CD4-positive, CD25-positive, alpha-beta regulatory T cell (primary cell): ENCODE data around the gene RSPH10B. TPM values are rescaled to one million over a fixed set of nuclear protein-coding genes. Genes with fewer than 3 reads are reported as not detected.
A peak's percentile ranks its signal among the peaks of the same experiment; 100 is the strongest.
"Not testable (repeated sequence)": the region's sequence is repeated elsewhere in the genome, so short reads cannot be mapped to it uniquely, and the experiment has no call there.

ENCODE experiments used
- ATAC-seq, 2 donors: fragments of 150-1000 bp; cut with Tn5 transposase; one replicate each; pipeline ENCODE4 v1.10.0; 2021; ENCODE audit warnings: low read depth in 2 of 2, moderate number of reproducible peaks in 2 of 2, moderate library complexity in 1 of 2
- DNase-seq, 3 donors: peaks; one replicate each; pipeline versions ENCODE4 v3.0.0 to v3.0.0-alpha.2; 2012 to 2022; ENCODE audit warnings: mixed read lengths in 1 of 3
- H3K27ac ChIP-seq: one replicate; pipeline ENCODE4 v1.7.0; 2013; ENCODE audit warnings: mild to moderate bottlenecking, low read length; ENCODE audit not compliant: insufficient read depth, poor library complexity, severe bottlenecking
- H3K27me3 ChIP-seq: one replicate; pipeline ENCODE4 v1.7.0; 2013; ENCODE audit warnings: low read length; ENCODE audit not compliant: control insufficient read depth, insufficient read depth
- H3K36me3 ChIP-seq: one replicate; pipeline ENCODE4 v1.7.0; 2013; ENCODE audit warnings: mild to moderate bottlenecking, low read length, moderate library complexity; ENCODE audit not compliant: control insufficient read depth, insufficient read depth
- H3K4me1 ChIP-seq: 2 replicates; pipeline ENCODE4 v1.7.0; 2013; ENCODE audit warnings: mild to moderate bottlenecking, low read length; ENCODE audit not compliant: insufficient read depth, control insufficient read depth, poor library complexity, severe bottlenecking
- H3K4me3 ChIP-seq: one replicate; pipeline ENCODE4 v1.7.0; 2013; ENCODE audit warnings: low read depth, mild to moderate bottlenecking, low read length, moderate library complexity
- H3K9me3 ChIP-seq, 2 experiments: 1 replicate in 1 of 2; 2 replicates in 1 of 2; pipeline ENCODE4 v1.7.0; 2013; ENCODE audit warnings: low read length in 2 of 2, mild to moderate bottlenecking in 1 of 2, moderate library complexity in 1 of 2; ENCODE audit not compliant: control insufficient read depth in 2 of 2
- H3K27ac Mint-ChIP-seq, 3 donors: one replicate each; pipeline ENCODE4 v1.8.0; 2020 to 2022; ENCODE audit warnings: mild to moderate bottlenecking in 3 of 3, mixed read lengths in 3 of 3, moderate library complexity in 2 of 3
- H3K27me3 Mint-ChIP-seq: one replicate; pipeline ENCODE4 v1.8.0; 2022; ENCODE audit warnings: mild to moderate bottlenecking, mixed read lengths
- H3K36me3 Mint-ChIP-seq: one replicate; pipeline ENCODE4 v1.8.0; 2020; ENCODE audit warnings: mixed read lengths
- H3K4me1 Mint-ChIP-seq, 4 donors: one replicate each; pipeline ENCODE4 v1.8.0; 2020 to 2022; ENCODE audit warnings: mixed read lengths in 4 of 4, mild to moderate bottlenecking in 1 of 4
- H3K4me3 Mint-ChIP-seq, 4 donors: one replicate each; pipeline ENCODE4 v1.8.0; 2020 to 2022; ENCODE audit warnings: mild to moderate bottlenecking in 4 of 4, mixed read lengths in 4 of 4, moderate library complexity in 3 of 4
- H3K9me3 Mint-ChIP-seq, 7 donors: one replicate each; pipeline ENCODE4 v1.8.0; 2020 to 2022; ENCODE audit warnings: mixed read lengths in 7 of 7, mild to moderate bottlenecking in 3 of 7, moderate library complexity in 2 of 7
- polyA plus RNA-seq, 4 donors: library from polyadenylated mRNA; unstranded; fragments of 300-500 nt; fragmentation: Illumina TruSeq; gene quantifications; one replicate each; pipeline ENCODE4 v1.2.3, GENCODE V29; 2021
- total RNA-seq: library from RNA; stranded (reverse); gene quantifications from one replicate; pipeline ENCODE4 v1.2.3, GENCODE V29; 2022

Gene RSPH10B
- total RNA-seq (not detected), polyA plus RNA-seq (not detected)

DNA sequence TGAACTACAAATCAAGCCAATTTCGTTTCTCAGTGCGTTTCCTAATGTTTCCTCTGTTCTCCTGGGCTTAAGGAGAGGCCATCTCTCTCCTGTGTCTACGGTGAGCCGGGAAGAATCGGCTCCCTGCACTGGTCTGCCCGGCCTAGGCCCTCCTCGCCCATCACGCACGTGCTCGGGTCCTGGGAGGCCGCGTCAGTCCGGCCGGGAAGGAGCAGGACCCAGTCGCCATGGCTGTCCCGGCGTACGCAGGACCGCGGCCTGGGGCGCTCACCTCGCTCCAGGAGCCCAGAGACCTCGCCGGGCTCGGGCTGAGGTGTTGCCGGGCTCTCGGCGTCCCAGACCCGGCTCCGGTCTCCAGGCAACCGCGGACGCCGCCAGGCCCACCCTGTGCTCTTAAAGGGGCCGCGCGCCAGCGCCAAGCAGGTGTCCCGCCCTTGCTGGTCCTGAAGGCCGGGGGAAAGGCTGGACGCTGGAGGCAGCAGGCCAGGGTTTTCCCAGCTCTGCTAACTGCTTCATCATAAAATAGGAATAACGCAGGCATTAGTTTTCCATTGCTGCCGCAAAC, at the start of gene RSPH10B:
TSS of gene RSPH10B (minus strand) at position 343 of the 565 bp plus-strand sequence. CDS start 3,573 bp downstream, outside the sequence.
- not testable (repeated sequence) for H3K4me3 ChIP-seq, H3K27ac Mint-ChIP-seq, H3K4me3 Mint-ChIP-seq, DNase-seq, ATAC-seq, H3K36me3 ChIP-seq, H3K4me1 ChIP-seq, H3K27ac ChIP-seq, H3K27me3 ChIP-seq, H3K9me3 ChIP-seq, H3K9me3 Mint-ChIP-seq, H3K36me3 Mint-ChIP-seq, H3K4me1 Mint-ChIP-seq, H3K27me3 Mint-ChIP-seq

DNA sequence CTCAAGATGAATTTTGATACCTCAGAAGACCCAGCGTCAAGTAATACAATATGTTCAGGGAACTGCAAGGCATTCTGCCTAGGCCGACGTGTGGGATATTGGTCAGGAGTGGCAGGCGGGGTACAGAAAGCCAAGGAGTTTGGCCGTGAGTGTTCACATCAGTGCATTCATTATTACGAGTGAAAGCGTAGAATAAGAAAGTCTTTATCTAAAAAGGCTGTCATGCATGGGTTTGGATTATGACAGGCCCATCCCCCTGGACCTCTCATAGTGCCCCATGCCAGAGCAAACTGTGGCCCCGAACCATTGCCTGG, 46.1 kb upstream of the RSPH10B start:
- peaks cover 38% of the 10 kb centered on the region for H3K36me3 ChIP-seq
- H3K4me3 ChIP-seq = no peak overlapping the region
- Mint-ChIP-seq H3K27me3 (no peaks in the 10 kb centered on the region), H3K27ac (no peak overlapping the region), H3K4me1 (peaks cover 5 to 18% (median 11%) of the 10 kb centered on the region in 4 donors), H3K4me3 (no peak overlapping the region), H3K36me3 (peaks cover 22% of the 10 kb centered on the region), H3K9me3 (no peaks in the 10 kb centered on the region)
- DNase-seq (no peak), ATAC-seq (no peak)
- no peak overlapping the region for H3K27ac ChIP-seq
- no peaks in the 10 kb centered on the region for H3K27me3 ChIP-seq
- H3K4me1 ChIP-seq = no peaks in the 10 kb centered on the region
- no peaks in the 10 kb centered on the region for H3K9me3 ChIP-seq

DNA sequence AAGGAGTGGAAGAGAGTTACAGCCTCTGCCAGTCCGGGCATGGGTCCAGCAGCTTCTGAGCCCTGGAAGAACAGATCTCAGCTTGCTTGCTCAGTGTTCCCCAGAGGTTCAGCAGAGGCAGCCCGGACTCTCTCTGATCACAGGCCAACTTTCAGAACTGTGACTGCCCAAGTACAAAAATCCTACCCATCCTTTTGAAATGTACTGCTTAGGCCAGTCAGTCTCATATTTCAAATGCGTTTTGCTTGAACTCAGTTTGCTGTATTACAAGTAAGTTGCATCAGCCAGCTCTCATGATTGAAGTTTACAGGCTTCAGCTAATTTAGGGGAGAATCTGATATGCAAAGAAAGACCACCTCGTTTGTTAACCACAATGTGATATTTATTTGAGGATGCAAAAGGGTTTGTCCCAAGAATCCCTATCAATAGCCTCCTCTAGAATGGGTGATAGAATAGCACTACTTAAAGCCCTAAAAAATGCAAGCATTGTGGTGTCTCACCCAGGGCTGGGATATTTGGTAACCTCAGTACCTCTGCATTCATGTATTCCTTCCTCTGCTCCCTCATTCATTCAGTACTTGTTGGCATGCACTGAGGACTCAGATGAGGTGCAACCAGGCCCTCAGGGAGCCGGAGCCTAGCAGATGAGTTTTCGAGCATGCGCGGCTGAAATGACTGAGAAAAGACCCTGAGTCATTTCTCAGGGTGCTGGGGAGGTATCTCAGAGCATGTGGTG, 45.6 kb upstream of the RSPH10B start:
- H3K9me3 Mint-ChIP-seq = no peaks in the 10 kb centered on the region
- ATAC-seq (no peak), DNase-seq (no peak)
- H3K4me1 Mint-ChIP-seq = peaks cover 5 to 23% (median 16%) of the 10 kb centered on the region in 4 donors
- Histone ChIP-seq H3K4me3 (no peak overlapping the region), H3K9me3 (no peaks in the 10 kb centered on the region), H3K36me3 (peaks cover 34% of the 10 kb centered on the region), H3K4me1 (peaks cover under 1% of the 10 kb centered on the region), H3K27me3 (no peaks in the 10 kb centered on the region), H3K27ac (no peak overlapping the region)
- no peak overlapping the region for H3K4me3 Mint-ChIP-seq
- H3K36me3 Mint-ChIP-seq = peaks cover 18% of the 10 kb centered on the region
- H3K27me3 Mint-ChIP-seq = no peaks in the 10 kb centered on the region
- H3K27ac Mint-ChIP-seq = peak overlapping the region in 1 of 3 donors; percentile 29

DNA sequence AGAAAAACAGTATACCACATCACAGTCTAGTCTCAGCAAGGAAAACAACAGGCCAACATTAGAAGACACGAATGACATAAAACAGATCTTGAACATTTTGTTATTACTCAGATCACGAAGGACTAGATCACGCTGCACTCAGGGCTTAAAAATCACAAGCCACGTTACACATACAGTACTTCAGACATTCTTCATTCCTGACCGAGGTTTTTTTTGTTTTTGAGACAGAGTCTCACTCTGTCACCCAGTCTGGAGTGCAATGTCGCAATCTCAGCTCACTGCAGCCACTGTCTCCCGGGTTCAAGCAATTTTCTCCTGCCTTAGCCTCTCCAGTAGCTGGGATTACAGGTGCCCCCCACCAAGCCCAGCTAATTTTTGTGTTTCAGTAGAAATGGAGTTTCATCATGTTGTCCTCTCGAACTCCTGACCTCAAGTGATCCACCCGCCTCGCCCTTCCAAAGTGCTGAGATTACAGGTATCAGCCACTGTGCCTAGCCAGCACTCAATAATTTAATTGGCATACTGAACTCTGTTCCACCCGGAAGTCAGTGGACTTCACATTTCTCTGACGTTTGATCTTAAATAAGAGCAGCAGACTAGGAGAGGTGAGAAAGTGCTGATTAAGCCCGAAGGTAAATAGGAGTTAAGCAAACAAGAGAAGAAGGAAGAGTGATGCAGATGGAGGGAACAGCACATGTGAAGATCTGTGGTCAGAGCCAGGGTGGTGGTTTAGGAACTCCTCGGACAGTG, 42.0 kb upstream of the RSPH10B start:
- H3K27me3 Mint-ChIP-seq = peaks cover 4% of the 10 kb centered on the region
- no peak for ATAC-seq

DNA sequence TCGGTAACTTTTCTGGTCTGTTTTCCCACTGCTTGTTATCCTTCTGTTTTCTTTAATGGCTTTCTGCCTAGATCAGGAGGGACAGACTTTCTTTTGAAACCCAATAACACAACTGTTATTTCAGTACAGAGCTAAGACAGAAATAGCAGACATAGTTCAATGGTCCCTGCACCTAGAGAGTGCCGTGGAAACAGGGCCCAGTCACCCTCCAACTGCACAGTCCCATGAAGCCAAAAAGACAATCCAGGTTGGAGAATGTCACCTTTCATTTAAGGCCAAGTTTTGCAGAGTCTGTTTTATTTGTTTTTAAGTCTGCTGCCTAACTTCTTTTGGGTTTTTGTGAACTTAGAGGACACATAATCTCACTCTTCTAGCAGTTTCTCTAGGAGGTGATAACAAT, 41.1 kb upstream of the RSPH10B start:
- H3K9me3 ChIP-seq = no peaks in the 10 kb centered on the region
- peak overlapping the region in 2 of 3 donors; percentile 44 to 56 for H3K27ac Mint-ChIP-seq
- H3K27ac ChIP-seq = no peak overlapping the region
- peak overlapping the region in 2 of 4 donors; percentile 47 to 55 for H3K4me3 Mint-ChIP-seq
- peaks cover 8% of the 10 kb centered on the region for H3K36me3 ChIP-seq
- H3K27me3 ChIP-seq = no peaks in the 10 kb centered on the region
- no peak overlapping the region for H3K4me3 ChIP-seq
- ATAC-seq = no peak
- no peak for DNase-seq
- peaks cover 8% of the 10 kb centered on the region for H3K36me3 Mint-ChIP-seq
- H3K27me3 Mint-ChIP-seq = peaks cover 4% of the 10 kb centered on the region
- H3K4me1 ChIP-seq = peaks cover 11% of the 10 kb centered on the region
- H3K9me3 Mint-ChIP-seq = no peaks in the 10 kb centered on the region
- H3K4me1 Mint-ChIP-seq = peaks cover 10 to 49% (median 29%) of the 10 kb centered on the region in 4 donors

More for the DNA sequence above, 42.0 kb upstream of the RSPH10B start:
- Histone ChIP-seq H3K4me1 (peaks cover 11% of the 10 kb centered on the region), H3K9me3 (no peaks in the 10 kb centered on the region), H3K36me3 (peaks cover 12% of the 10 kb centered on the region), H3K4me3 (no peak overlapping the region), H3K27ac (no peak overlapping the region), H3K27me3 (no peaks in the 10 kb centered on the region)
- Mint-ChIP-seq H3K9me3 (no peaks in the 10 kb centered on the region), H3K4me1 (peaks cover 6 to 40% (median 26%) of the 10 kb centered on the region in 4 donors), H3K4me3 (peak overlapping the region in 1 of 4 donors; percentile 61), H3K27ac (peak overlapping the region in 1 of 3 donors; percentile 83), H3K36me3 (peaks cover 8% of the 10 kb centered on the region)
- no peak for DNase-seq

DNA sequence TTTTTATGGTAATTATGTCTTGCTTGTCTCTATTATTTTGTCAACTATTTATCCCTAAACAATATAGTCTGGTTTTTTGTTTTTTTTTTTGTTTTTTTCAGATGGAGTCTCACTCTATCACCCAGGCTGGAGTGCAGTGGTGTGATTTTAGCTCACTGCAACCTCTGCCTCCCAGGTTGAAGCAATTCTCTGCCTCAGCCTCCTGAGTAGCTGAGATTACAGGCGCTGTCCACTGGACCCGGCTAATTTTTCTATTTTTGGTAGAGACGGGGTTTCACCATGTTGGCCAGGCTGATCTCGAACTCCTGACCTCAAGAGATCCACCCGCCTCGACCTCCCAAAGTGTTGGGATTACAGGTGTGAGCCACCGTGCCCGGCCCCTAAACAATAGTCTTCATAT, 39.9 kb upstream of the RSPH10B start:
- DNase-seq, H3K4me3 ChIP-seq, H3K9me3 Mint-ChIP-seq, H3K9me3 ChIP-seq, H3K27me3 ChIP-seq, ATAC-seq, H3K36me3 ChIP-seq, H3K27me3 Mint-ChIP-seq, H3K27ac ChIP-seq: not testable (repeated sequence)
- peaks cover 12% of the 10 kb centered on the region for H3K36me3 Mint-ChIP-seq
- peak overlapping the region; percentile 87 to 92 (median 90) for H3K4me3 Mint-ChIP-seq
- peaks cover 10 to 49% (median 33%) of the 10 kb centered on the region in 4 donors for H3K4me1 Mint-ChIP-seq
- H3K27ac Mint-ChIP-seq = peak overlapping the region in 1 of 3 donors; percentile 94
- peaks cover 11% of the 10 kb centered on the region for H3K4me1 ChIP-seq

DNA sequence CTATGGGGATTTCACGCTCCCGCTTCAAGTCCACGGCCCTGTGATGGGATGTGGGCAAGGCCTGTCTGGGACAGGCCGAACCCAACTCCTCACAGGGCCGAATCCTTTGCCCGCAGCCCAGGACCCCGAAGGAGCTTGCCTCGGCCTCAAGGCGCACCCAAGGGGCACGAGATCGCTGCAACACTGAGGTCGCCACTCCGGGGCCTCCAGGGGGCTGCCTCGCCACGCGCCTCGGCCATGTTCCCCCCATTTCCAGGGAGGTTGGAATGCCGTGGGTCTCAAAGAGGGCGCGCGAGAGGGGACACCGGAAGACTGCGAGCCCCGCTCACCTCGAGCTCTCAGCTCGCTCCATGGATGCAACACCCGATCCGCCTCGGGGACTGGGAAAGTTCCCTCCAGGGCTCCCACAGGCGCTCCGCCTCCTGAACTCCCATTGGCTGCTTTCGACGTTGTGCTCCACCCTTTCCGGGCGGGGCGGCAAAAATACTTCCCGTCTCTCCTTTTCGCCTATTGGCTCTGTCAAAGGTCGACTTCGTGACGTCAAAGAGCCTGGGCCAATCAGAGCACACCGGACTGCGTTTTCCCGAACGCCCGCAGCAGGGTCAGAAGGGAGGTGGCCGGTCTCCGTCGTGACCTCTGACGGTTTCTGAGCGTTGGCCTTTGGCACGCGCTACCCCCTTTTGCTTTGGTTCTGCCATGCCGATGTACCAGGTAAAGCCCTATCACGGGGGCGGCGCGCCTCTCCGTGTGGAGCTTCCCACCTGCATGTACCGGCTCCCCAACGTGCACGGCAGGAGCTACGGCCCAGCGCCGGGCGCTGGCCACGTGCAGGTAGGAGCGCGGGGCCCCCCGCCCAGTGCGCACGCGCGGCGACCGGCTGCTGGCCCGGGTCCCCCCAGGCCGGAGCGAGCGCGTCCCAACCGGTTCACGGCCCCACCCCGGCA, 38.5 kb upstream of the RSPH10B start, which contains the start of the genes AIMP2 and PMS2:
TSS of gene AIMP2 (plus strand) at position 605 of the 944 bp plus-strand sequence. CDS start at position 697, 92 bp downstream.
TSS of gene PMS2 (minus strand) at position 382 of the 944 bp plus-strand sequence. CDS start at position 352, 30 bp downstream.
- peaks cover under 1% of the 10 kb centered on the region for H3K36me3 ChIP-seq
- no peaks in the 10 kb centered on the region for H3K9me3 ChIP-seq
- no peaks in the 10 kb centered on the region for H3K27me3 ChIP-seq
- H3K27ac ChIP-seq = peak within 1 kb of the TSS; percentile 91
- ATAC-seq = peak; percentile 89 to 90
- H3K9me3 Mint-ChIP-seq = no peaks in the 10 kb centered on the region
- peaks cover 4% of the 10 kb centered on the region for H3K27me3 Mint-ChIP-seq
- peaks cover 11% of the 10 kb centered on the region for H3K4me1 ChIP-seq
- H3K36me3 Mint-ChIP-seq = peaks cover 12% of the 10 kb centered on the region
- DNase-seq = peak; percentile 94 to 97 (median 97)
- peak within 1 kb of the TSS; percentile 77 for H3K4me3 ChIP-seq
- peaks cover 10 to 51% (median 35%) of the 10 kb centered on the region in 4 donors for H3K4me1 Mint-ChIP-seq
- H3K4me3 Mint-ChIP-seq = peak within 1 kb of the TSS; percentile 90 to 98 (median 96)
- peak within 1 kb of the TSS; percentile 87 to 98 (median 94) for H3K27ac Mint-ChIP-seq
